Mucosa of descending colon (tissue), 3 donors: Measurements from ENCODE around the gene OIP5. TPM values are rescaled to one million over a fixed set of nuclear protein-coding genes. Genes with fewer than 3 reads are reported as not detected.

Experiments
- ATAC-seq: fragments of 200-7000 bp; cut with Tn5 transposase; one replicate; pipeline ENCODE4 v1.9.1; 2020; ENCODE audit warnings: mild to moderate bottlenecking, moderate library complexity
- DNase-seq, 3 donors: peaks; one replicate each; pipeline ENCODE4 v3.0.0-alpha.2; 2020
- H3K36me3 ChIP-seq: fragments of 200-600 bp; one replicate; pipeline ENCODE4 v1.8.0; 2021; ENCODE audit warnings: low read depth, mild to moderate bottlenecking
- H3K4me1 ChIP-seq: fragments of 200-600 bp; one replicate; pipeline ENCODE4 v1.8.0; 2021; ENCODE audit warnings: low read depth, mild to moderate bottlenecking
- H3K4me3 ChIP-seq: fragments of 200-600 bp; one replicate; pipeline ENCODE4 v1.8.0; 2021; ENCODE audit warnings: mild to moderate bottlenecking
- H3K9me3 ChIP-seq: fragments of 200-600 bp; one replicate; pipeline ENCODE4 v1.8.0; 2021; ENCODE audit warnings: mild to moderate bottlenecking
- CTCF ChIP-seq: fragments of 200-600 bp; IDR thresholded peaks from one replicate; pipeline ENCODE4 v1.8.0; 2022; ENCODE audit warnings: antibody characterized with exemption, mild to moderate bottlenecking
- intact Hi-C, 2 donors: fragments of 100-400 bp; cut with DNase I in 1 of 2; cut with micrococcal nuclease in 1 of 2; formaldehyde crosslinking; loops; one replicate each; pipeline versions ENCODE4 v1.11.0 to v1.11.1; 2022; cut with DNase I, micrococcal nuclease
- total RNA-seq, 3 donors: library from RNA; stranded (reverse); fragmentation: NEBNext Ultra II Directional in 2 of 3; extraction: Animal tissue kit (Norgen Biotek cat#: 25700) in 2 of 3; gene quantifications; one replicate each; pipeline versions ENCODE4 v1.2.1 to v1.2.4, GENCODE V29; 2021 to 2023
- donor health status: DM: no; HTN: no; CAD: no; lungs with moderate emphysema.
- donor health status: DM: no; HTN: no; CAD: no.
- donor health status: DM: no; HTN: yes; CAD: no.

OIP5 gene
- total RNA-seq, 3 donors from 2014 or later = 1.5 to 7.1 (median 1.5) TPM

GRCh38 chr15:41347236-41347635 lies 14.8 kb upstream of the OIP5 start:
- ATAC-seq = no peak
- no peak for TF ChIP-seq CTCF
- no peaks in the 10 kb centered on the region for H3K4me1 ChIP-seq
- DNase-seq = no peak
- H3K36me3 ChIP-seq = no peaks in the 10 kb centered on the region
- intact Hi-C loops = no loop called here
- H3K4me3 ChIP-seq = no peak overlapping the region
- no peaks in the 10 kb centered on the region for H3K9me3 ChIP-seq

GRCh38 chr15:41341519-41341918 lies 9.1 kb upstream of the OIP5 start:
- intact Hi-C loops = no loop called here
- Histone ChIP-seq H3K4me1 (no peaks in the 10 kb centered on the region), H3K36me3 (no peaks in the 10 kb centered on the region), H3K4me3 (no peak overlapping the region), H3K9me3 (no peaks in the 10 kb centered on the region)
- ATAC-seq (no peak), DNase-seq (no peak)
- TF ChIP-seq CTCF = no peak

- DNase-seq (no peak), ATAC-seq (no peak)
- no peaks in the 10 kb centered on the region for H3K9me3 ChIP-seq
- intact Hi-C loops = no loop called here
- no peak overlapping the region for H3K4me3 ChIP-seq
- no peaks in the 10 kb centered on the region for H3K36me3 ChIP-seq
- no peak for TF ChIP-seq CTCF
- H3K4me1 ChIP-seq = no peaks in the 10 kb centered on the region
Measured at GRCh38 chr15:41340189-41340695, 7.9 kb upstream of the OIP5 start.

- no peaks in the 10 kb centered on the region for H3K36me3 ChIP-seq
- intact Hi-C loops = no loop called here
- no peak overlapping the region for H3K4me3 ChIP-seq
- H3K4me1 ChIP-seq = peaks cover 12% of the 10 kb centered on the region
- ATAC-seq (no peak), DNase-seq (no peak)
- no peak for TF ChIP-seq CTCF
- no peaks in the 10 kb centered on the region for H3K9me3 ChIP-seq
Measured at GRCh38 chr15:41337631-41338522, 5.5 kb upstream of the OIP5 start.

- peaks cover 3% of the 10 kb centered on the region for H3K36me3 ChIP-seq
- no peak overlapping the region for H3K4me3 ChIP-seq
- no peak for DNase-seq
- no peak for TF ChIP-seq CTCF
- ATAC-seq = no peak
- no peaks in the 10 kb centered on the region for H3K9me3 ChIP-seq
- intact Hi-C loops = no loop called here
- peaks cover 12% of the 10 kb centered on the region for H3K4me1 ChIP-seq
Measured at GRCh38 chr15:41337047-41337446, 4.7 kb upstream of the OIP5 start.
